MM.1S (cell line): Measurements from ENCODE around the gene KCNMB2.

Source experiments
- EZH2phosphoT487 ChIP-seq: fragments of 300-600 bp; sonication (generic); IDR thresholded peaks from 2 replicates; pipeline ENCODE4 v1.6.1; 2018; ENCODE audit warnings: antibody characterized with exemption, low read length
- TF ChIP-seq, protein P1 (sequence below): fragments of 300-600 bp; sonication (generic); IDR thresholded peaks from 2 replicates; pipeline ENCODE4 v1.5.1; 2016; ENCODE audit warnings: antibody characterized with exemption, low read length, mixed read lengths

DNA sequence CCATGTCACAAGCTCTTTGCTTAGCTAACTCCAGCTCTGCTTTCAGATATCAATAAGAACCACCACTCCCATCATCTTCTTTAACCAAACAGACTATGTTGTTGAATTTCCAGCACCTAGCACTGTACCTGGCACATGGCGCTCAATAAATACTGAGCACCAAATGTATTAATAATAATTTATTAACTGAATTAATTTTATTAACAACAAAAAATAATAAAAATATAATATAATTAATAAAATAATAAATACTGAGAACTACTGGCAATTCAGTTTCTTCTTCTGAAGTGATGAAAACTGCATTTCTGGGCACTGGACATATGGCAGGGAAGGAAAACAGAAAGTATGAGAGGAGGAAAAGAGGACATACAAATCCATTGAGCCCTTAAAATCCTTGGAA, 271.5 kb downstream of the KCNMB2 start:
- TF ChIP-seq, protein P1, sequence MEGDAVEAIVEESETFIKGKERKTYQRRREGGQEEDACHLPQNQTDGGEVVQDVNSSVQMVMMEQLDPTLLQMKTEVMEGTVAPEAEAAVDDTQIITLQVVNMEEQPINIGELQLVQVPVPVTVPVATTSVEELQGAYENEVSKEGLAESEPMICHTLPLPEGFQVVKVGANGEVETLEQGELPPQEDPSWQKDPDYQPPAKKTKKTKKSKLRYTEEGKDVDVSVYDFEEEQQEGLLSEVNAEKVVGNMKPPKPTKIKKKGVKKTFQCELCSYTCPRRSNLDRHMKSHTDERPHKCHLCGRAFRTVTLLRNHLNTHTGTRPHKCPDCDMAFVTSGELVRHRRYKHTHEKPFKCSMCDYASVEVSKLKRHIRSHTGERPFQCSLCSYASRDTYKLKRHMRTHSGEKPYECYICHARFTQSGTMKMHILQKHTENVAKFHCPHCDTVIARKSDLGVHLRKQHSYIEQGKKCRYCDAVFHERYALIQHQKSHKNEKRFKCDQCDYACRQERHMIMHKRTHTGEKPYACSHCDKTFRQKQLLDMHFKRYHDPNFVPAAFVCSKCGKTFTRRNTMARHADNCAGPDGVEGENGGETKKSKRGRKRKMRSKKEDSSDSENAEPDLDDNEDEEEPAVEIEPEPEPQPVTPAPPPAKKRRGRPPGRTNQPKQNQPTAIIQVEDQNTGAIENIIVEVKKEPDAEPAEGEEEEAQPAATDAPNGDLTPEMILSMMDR = no peak
- TF ChIP-seq EZH2phosphoT487 = no peak
